GM12878 (cell line): ENCODE measurements around the gene ZNF317. TPM values are rescaled to one million over a fixed set of nuclear protein-coding genes. Genes with fewer than 3 reads are reported as not detected.

Experiments used
- ATAC-seq: fragments of 200-7000 bp; cut with Tn5 transposase; 3 replicates; pipeline ENCODE4 v1.9.1; 2020; ENCODE audit warnings: mild to moderate bottlenecking, moderate library complexity
- Bru-seq: library from RNA; stranded (reverse); fragments of 400-500 nt; gene quantifications from one replicate; lab custom pipeline; 2021; lab: Mats Ljungman, UMichigan
- BruChase-seq, 2 experiments: library from RNA; stranded (reverse); fragments of 400-500 nt; gene quantifications; one replicate each; lab custom pipeline; 2021; lab: Mats Ljungman, UMichigan
- BruUV-seq: library from RNA; stranded (reverse); fragments of 400-500 nt; replicated peaks from 2 replicates; lab custom pipeline; 2021; lab: Mats Ljungman, UMichigan
- CTCF ChIA-PET: fragments of 300-600 bp; sonication (Branson Sonifier 250); formaldehyde crosslinking; extraction: SDS; loops from one replicate; lab custom pipeline; 2021; ENCODE audit warnings: inconsistent platforms; lab: Yijun Ruan, JAX
- POLR2A ChIA-PET: fragments of 350-600 bp; formaldehyde crosslinking; extraction: SDS; loops from one replicate; lab custom pipeline; 2021; ENCODE audit warnings: inconsistent platforms; lab: Charles Lee
- RAD21 ChIA-PET: fragments of 300-600 bp; sonication (Branson Sonifier 250); formaldehyde crosslinking; loops from one replicate; lab custom pipeline; 2023; ENCODE audit warnings: antibody characterized with exemption; ENCODE audit not compliant: unreplicated experiment; lab: Charles Lee
- SMC1A ChIA-PET: fragments of 300-600 bp; sonication (Branson Sonifier 250); formaldehyde crosslinking; loops from one replicate; lab custom pipeline; 2023; ENCODE audit not compliant: unreplicated experiment, uncharacterized antibody; lab: Charles Lee
- DNase-seq: peaks from one replicate; pipeline ENCODE4 v3.0.0-alpha.2; 2011; ENCODE audit warnings: low read depth, low spot score
- FAIRE-seq: peaks from 3 replicates; lab custom pipeline; 2011; peaks lifted over from hg19 to GRCh38; lab: Jason Lieb, UNC
- H2AFZ ChIP-seq: 2 replicates; pipeline ENCODE4 v1.6.0; 2011; ENCODE audit warnings: low read depth, low read length, control low read depth; ENCODE audit not compliant: control insufficient read depth
- H3K27ac ChIP-seq: 2 replicates; pipeline ENCODE4 v1.5.1; 2011; ENCODE audit warnings: control low read depth; ENCODE audit not compliant: control insufficient read depth, insufficient read depth
- H3K27me3 ChIP-seq, 2 experiments: replicated peaks in 1 of 2; 2 replicates each; pipeline versions ENCODE4 v1.6.0 to v1.6.1; 2011; ENCODE audit warnings: low read length in 1 of 2; ENCODE audit not compliant: control insufficient read depth in 2 of 2, insufficient read depth in 2 of 2
- H3K36me3 ChIP-seq, 2 experiments: 2 replicates each; pipeline ENCODE4 v1.5.1; 2011; ENCODE audit warnings: low read length in 1 of 2; ENCODE audit not compliant: control insufficient read depth in 2 of 2, insufficient read depth in 2 of 2
- H3K4me1 ChIP-seq: 2 replicates; pipeline ENCODE4 v1.6.1; 2011; ENCODE audit warnings: mild to moderate bottlenecking, low read length, moderate library complexity, mixed read lengths; ENCODE audit not compliant: control insufficient read depth, insufficient read depth
- H3K4me2 ChIP-seq: 2 replicates; pipeline ENCODE4 v1.6.0; 2011; ENCODE audit warnings: control low read depth; ENCODE audit not compliant: control insufficient read depth, insufficient read depth
- H3K4me3 ChIP-seq: fragments of 200-600 bp; sonication (generic); 2 replicates; pipeline ENCODE4 v1.5.1; 2016
- H3K79me2 ChIP-seq: 2 replicates; pipeline ENCODE4 v1.6.0; 2011; ENCODE audit warnings: low read length; ENCODE audit not compliant: control insufficient read depth, insufficient read depth
- H3K9ac ChIP-seq: 2 replicates; pipeline ENCODE4 v1.8.0; 2011; ENCODE audit warnings: low read length, control low read depth, mixed read lengths; ENCODE audit not compliant: control insufficient read depth, insufficient read depth
- H3K9me3 ChIP-seq: replicated peaks from 3 replicates; pipeline ENCODE4 v1.5.1; 2011; ENCODE audit warnings: mild to moderate bottlenecking, low read length; ENCODE audit not compliant: control insufficient read depth, insufficient read depth
- H4K20me1 ChIP-seq: 2 replicates; pipeline ENCODE4 v1.6.0; 2011; ENCODE audit not compliant: control insufficient read depth, insufficient read depth
- ATF7 ChIP-seq: fragments of 450-650 bp; IDR thresholded peaks from 2 replicates; pipeline ENCODE4 v1.6.1; 2016; ENCODE audit warnings: low read depth, mild to moderate bottlenecking
- CBX5 ChIP-seq: sonication (generic); IDR thresholded peaks from 2 replicates; pipeline ENCODE4 v1.6.1; 2016; ENCODE audit warnings: low read depth, moderate library complexity, mild to moderate bottlenecking, inconsistent platforms
- EGR1 ChIP-seq, 2 experiments: IDR thresholded peaks; 1 replicate in 1 of 2; 2 replicates in 1 of 2; pipeline ENCODE4 v1.6.1; 2011 to 2012; ENCODE audit warnings: low read depth in 2 of 2, low read length in 2 of 2, borderline replicate concordance in 1 of 2, mild to moderate bottlenecking in 1 of 2, moderate library complexity in 1 of 2
- HDGF ChIP-seq: fragments of 450-650 bp; IDR thresholded peaks from 2 replicates; pipeline ENCODE4 v1.6.1; 2016; ENCODE audit warnings: antibody characterized with exemption
- NFIC ChIP-seq: IDR thresholded peaks from 2 replicates; pipeline ENCODE4 v1.6.1; 2012; ENCODE audit warnings: low read depth, mild to moderate bottlenecking, inconsistent platforms, low read length, moderate library complexity
- NRF1 ChIP-seq: conservative IDR thresholded peaks from 2 replicates; pipeline ENCODE4 v1.6.1; 2011; ENCODE audit warnings: mild to moderate bottlenecking, low read depth, low read length, improper control_type of control experiment
- POLR2AphosphoS5 ChIP-seq: IDR thresholded peaks from 2 replicates; pipeline ENCODE4 v1.6.1; 2011; ENCODE audit warnings: mild to moderate bottlenecking, low read length, inconsistent platforms
- SMAD1 ChIP-seq: fragments of 450-650 bp; IDR thresholded peaks from 2 replicates; pipeline ENCODE4 v1.6.1; 2018; ENCODE audit warnings: mild to moderate bottlenecking, low read depth; ENCODE audit not compliant: partially characterized antibody
- SMC3 ChIP-seq: IDR thresholded peaks from 2 replicates; pipeline ENCODE4 v1.6.1; 2011; ENCODE audit warnings: low read length, improper control_type of control experiment, borderline replicate concordance
- WGBS: methylation state at CpG from one replicate; pipeline ENCODE4 v1.1.6; 2016; ENCODE audit warnings: low lambda C conversion rate; ENCODE audit not compliant: insufficient replicate concordance, insufficient coverage; ENCODE audit errors: missing lambda C conversion rate; 5-methylcytosine and 5-hydroxymethylcytosine counted together
- in situ Hi-C: fragments of 300-500 bp; cut with MboI; formaldehyde crosslinking; loops from 9 replicates; pipeline ENCODE4 v1.14.3; 2018; ENCODE audit warnings: mixed read lengths
- intact Hi-C: fragments of 100-400 bp; cut with micrococcal nuclease; formaldehyde crosslinking; loops from one replicate; pipeline ENCODE4 v1.14.2; 2022; ENCODE audit not compliant: unreplicated experiment
- long read RNA-seq, 2 experiments: library from polyadenylated mRNA; unstranded; transcript quantifications; one replicate each; pipeline ENCODE4 v2.0.0, GENCODE V29; 2019 to 2020
- polyA minus RNA-seq, 3 experiments: library from RNA; depleted of rRNA, polyadenylated mRNA; stranded (reverse); fragments of >200 nt; gene quantifications; 2 replicates each; pipeline ENCODE4 v1.2.3, GENCODE V29; 2011
- polyA plus RNA-seq, 11 experiments: library from polyadenylated mRNA; depleted of rRNA in 4 of 11; unstranded in 6 of 11; stranded (reverse) in 5 of 11; fragments of >200 nt; fragmentation: Nextera tagmentation in 4 of 11; fragmentation: Illumina TruSeq in 1 of 11; extraction: Ambion mirVana in 4 of 11; extraction: Trizol in 1 of 11; gene quantifications; 1 replicate in 1 of 11; 2 replicates in 10 of 11; pipeline versions ENCODE4 v1.2.1 to v1.2.3, GENCODE V29; 2011 to 2016; ENCODE audit warnings: inconsistent platforms in 2 of 11, missing spikeins in 2 of 11, low read depth in 1 of 11
- total RNA-seq, 4 experiments: library from RNA; depleted of rRNA in 3 of 4; stranded (reverse); fragments of >200 nt in 3 of 4; fragmentation: Illumina TruSeq in 1 of 4; extraction: Trizol in 1 of 4; gene quantifications; 2 replicates each; pipeline versions ENCODE4 v1.2.1 to v1.2.3, GENCODE V29; 2013 to 2021
- TF ChIP-seq, protein P1 (sequence below): fragments of 150-350 bp; IDR thresholded peaks from 2 replicates; pipeline ENCODE4 v1.6.1; 2016; ENCODE audit warnings: low read depth, low read length

ZNF317 gene
- total RNA-seq (2013; cell fraction: nucleolus; rRNA removed): 55.0 and 55.9 TPM in 2 replicates
- total RNA-seq (2014; rRNA removed) (27.0 and 28.4 TPM in 2 replicates), total RNA-seq (2014; rRNA removed; fragmentation: Illumina TruSeq; extraction: Trizol) (31.4 and 32.3 TPM in 2 replicates), total RNA-seq (2021) (34.0 and 35.8 TPM in 2 replicates), polyA plus RNA-seq (2011; rRNA removed) (19.1 and 27.6 TPM in 2 replicates), polyA plus RNA-seq (2014; fragmentation: Illumina TruSeq; extraction: Trizol) (32.4 and 32.9 TPM in 2 replicates), polyA plus RNA-seq (2014; fragmentation: Nextera tagmentation; extraction: Ambion mirVana) (10 to 100 TPM; 25.0 to 37.5 TPM), polyA plus RNA-seq (2014; rRNA removed) (18.5 and 22.7 TPM in 2 replicates), polyA plus RNA-seq (2016; fragmentation: Nextera tagmentation; extraction: Ambion mirVana) (10 to 100 TPM; 37.1 to 39.4 TPM), polyA minus RNA-seq (2011; rRNA and poly(A)+ RNA removed) (24.8 and 27.4 TPM in 2 replicates), Bru-seq, nascent RNA (percentile 93 among the genes with signal in this experiment), BruChase-seq, experiment 1, labeled RNA remaining after a 6-hour chase (percentile 93 among the genes with signal in this experiment), BruChase-seq, experiment 2, labeled RNA remaining after a 2-hour chase (percentile 94 among the genes with signal in this experiment)
- polyA plus RNA-seq (2011; ENCODE audit: low read depth): 18.2 TPM
- polyA plus RNA-seq (2011; cell fraction: cytosol; rRNA removed): 31.1 and 34.6 TPM in 2 replicates
- polyA plus RNA-seq (2011; cell fraction: nucleus; rRNA removed): 55.6 and 59.3 TPM in 2 replicates
- 33.6 and 33.7 TPM in 2 replicates for polyA plus RNA-seq (2012)
- 11.0 and 16.5 TPM in 2 replicates for polyA minus RNA-seq (2011; cell fraction: cytosol; rRNA and poly(A)+ RNA removed)
- 15.6 and 19.1 TPM in 2 replicates for polyA minus RNA-seq (2011; cell fraction: nucleus; rRNA and poly(A)+ RNA removed)
- long read RNA-seq, experiment 1, full-length matches to known transcripts: 9 of 14 reads
- long read RNA-seq, experiment 1, partial matches to known transcripts: 1 of 14 reads
- long read RNA-seq, experiment 1, other reads (novel, unspliced or antisense): 4 of 14 reads
- long read RNA-seq, experiment 2, full-length matches to known transcripts: 11 of 40 reads
- long read RNA-seq, experiment 2, partial matches to known transcripts: 3 of 40 reads
- long read RNA-seq, experiment 2, other reads (novel, unspliced or antisense): 26 of 40 reads

DNA sequence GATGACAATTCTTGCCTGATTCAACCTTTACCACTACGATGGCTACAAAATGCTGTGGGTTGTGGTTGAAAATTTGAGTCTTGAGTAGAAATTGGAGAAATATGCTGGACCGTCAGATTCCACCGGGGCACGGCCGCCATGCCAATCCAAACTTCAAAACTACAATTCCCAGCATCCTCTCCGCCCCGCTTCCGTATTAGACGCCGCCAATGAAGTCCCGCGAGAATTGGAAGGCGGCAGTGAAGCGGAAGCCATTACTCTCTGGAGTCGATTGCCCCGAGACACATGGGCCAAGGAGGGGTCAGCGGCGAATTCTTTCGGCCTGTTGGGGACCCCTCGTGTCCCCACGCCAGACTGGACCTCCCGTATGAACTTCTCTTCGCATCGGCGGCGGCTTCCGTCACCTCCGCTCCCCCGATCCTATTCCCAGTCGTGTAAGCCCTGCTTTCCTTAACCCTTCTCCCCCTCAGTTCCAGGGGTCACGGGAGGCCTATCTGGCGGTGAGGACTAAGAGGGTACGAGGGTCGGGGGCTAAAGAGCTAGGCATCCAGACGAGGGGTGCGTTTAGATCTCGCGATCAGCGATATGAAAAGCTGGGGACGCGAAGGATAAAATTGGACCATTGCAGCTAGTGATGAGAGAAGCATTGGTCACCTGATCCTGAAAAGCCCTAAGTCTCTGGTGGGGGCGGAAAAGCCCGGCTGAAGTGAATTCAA is at the start of gene ZNF317:
TSS of gene ZNF317 (plus strand) at position 239 of the 716 bp plus-strand sequence. CDS start 15,620 bp downstream, outside the sequence.
- ChIA-PET CTCF (interaction anchor here (0.7 to 1.0 kb wide), 2 partner anchors 276 to 560 kb away, joined by 3 read pairs; no protein-coding TSS in a partner anchor), RAD21 (no interaction called here), POLR2A (no interaction called here), SMC1A (interaction anchor here (0.8 kb wide), 1 partner anchor 486 kb away, joined by 3 read pairs; no protein-coding TSS in a partner anchor)
- Histone ChIP-seq H3K79me2 (peaks cover 41% of the 10 kb centered on the region), H3K4me2 (peak within 1 kb of the TSS; percentile 99), H3K4me3 (peak within 1 kb of the TSS; percentile 97), H3K27ac (peak within 1 kb of the TSS; percentile 94), H3K27me3 (no peaks in the 10 kb centered on the region), H3K9ac (peak within 1 kb of the TSS; percentile 99), H4K20me1 (0 out of 2 replicates have a peak, but pooled peaks cover 2% of the 10 kb centered on the region), H3K4me1 (no peaks in the 10 kb centered on the region), H3K9me3 (peaks cover 10% of the 10 kb centered on the region), H3K36me3 (peaks cover 0 to 3% of the 10 kb centered on the region in 2 experiments; a peak in 1 of 4 replicates), H2AFZ (peak within 1 kb of the TSS; percentile 100)
- DNase-seq (peak; percentile 66), ATAC-seq (peak; percentile 98), FAIRE-seq (peak; percentile 97)
- BruUV-seq: no TSS peak
- under 1% methylated on average over 43 of the region's 43 CpGs for WGBS
- intact Hi-C loops (no loop called here), in situ Hi-C loops (loop anchor here (25.0 kb wide), 1 partner anchor 1097 kb away; the partner anchor contains the start of gene S1PR2)
- TF ChIP-seq SMC3 (no peak), HDGF (no peak; the same call in 1 of the 2 replicates), CBX5 (0 out of 2 replicates have a peak, but pooled peaks have one; percentile 53), POLR2AphosphoS5 (peak; percentile 95), NRF1 (no peak), ATF7 (peak; percentile 65), EGR1 (IDR thresholded peaks at IDR 0.05; ENCODE audit: borderline replicate concordance in 1 of 2, low read depth in 2 of 2, low read length in 2 of 2) (no peak), NFIC (no peak), SMAD1 (peak; percentile 61)
- TF ChIP-seq, protein P1, sequence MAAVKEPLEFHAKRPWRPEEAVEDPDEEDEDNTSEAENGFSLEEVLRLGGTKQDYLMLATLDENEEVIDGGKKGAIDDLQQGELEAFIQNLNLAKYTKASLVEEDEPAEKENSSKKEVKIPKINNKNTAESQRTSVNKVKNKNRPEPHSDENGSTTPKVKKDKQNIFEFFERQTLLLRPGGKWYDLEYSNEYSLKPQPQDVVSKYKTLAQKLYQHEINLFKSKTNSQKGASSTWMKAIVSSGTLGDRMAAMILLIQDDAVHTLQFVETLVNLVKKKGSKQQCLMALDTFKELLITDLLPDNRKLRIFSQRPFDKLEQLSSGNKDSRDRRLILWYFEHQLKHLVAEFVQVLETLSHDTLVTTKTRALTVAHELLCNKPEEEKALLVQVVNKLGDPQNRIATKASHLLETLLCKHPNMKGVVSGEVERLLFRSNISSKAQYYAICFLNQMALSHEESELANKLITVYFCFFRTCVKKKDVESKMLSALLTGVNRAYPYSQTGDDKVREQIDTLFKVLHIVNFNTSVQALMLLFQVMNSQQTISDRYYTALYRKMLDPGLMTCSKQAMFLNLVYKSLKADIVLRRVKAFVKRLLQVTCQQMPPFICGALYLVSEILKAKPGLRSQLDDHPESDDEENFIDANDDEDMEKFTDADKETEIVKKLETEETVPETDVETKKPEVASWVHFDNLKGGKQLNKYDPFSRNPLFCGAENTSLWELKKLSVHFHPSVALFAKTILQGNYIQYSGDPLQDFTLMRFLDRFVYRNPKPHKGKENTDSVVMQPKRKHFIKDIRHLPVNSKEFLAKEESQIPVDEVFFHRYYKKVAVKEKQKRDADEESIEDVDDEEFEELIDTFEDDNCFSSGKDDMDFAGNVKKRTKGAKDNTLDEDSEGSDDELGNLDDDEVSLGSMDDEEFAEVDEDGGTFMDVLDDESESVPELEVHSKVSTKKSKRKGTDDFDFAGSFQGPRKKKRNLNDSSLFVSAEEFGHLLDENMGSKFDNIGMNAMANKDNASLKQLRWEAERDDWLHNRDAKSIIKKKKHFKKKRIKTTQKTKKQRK: no peak
